Trophoblast cell (in vitro differentiated cells and primary cell): ENCODE results near the gene GDF7.

Source experiments
- DNase-seq, 2 donors: peaks; one replicate each; pipeline ENCODE4 v3.0.0-alpha.2; 2016
- H2AFZ ChIP-seq: 2 replicates; pipeline ENCODE4 v1.6.1; 2013; ENCODE audit warnings: low read length, moderate library complexity, mild to moderate bottlenecking; ENCODE audit not compliant: insufficient read depth, poor library complexity
- H2AK5ac ChIP-seq: 2 replicates; pipeline ENCODE4 v1.6.1; 2013; ENCODE audit warnings: mild to moderate bottlenecking, low read length
- H2BK120ac ChIP-seq: 2 replicates; pipeline ENCODE4 v1.6.1; 2013; ENCODE audit warnings: low read length, mild to moderate bottlenecking, moderate library complexity; ENCODE audit not compliant: insufficient read depth, poor library complexity
- H2BK12ac ChIP-seq: 2 replicates; pipeline ENCODE4 v1.6.1; 2013; ENCODE audit warnings: mild to moderate bottlenecking, low read length, moderate library complexity
- H2BK5ac ChIP-seq: 2 replicates; pipeline ENCODE4 v1.6.1; 2013; ENCODE audit warnings: low read length, low read depth, moderate library complexity, mild to moderate bottlenecking; ENCODE audit not compliant: poor library complexity
- H3K14ac ChIP-seq: 2 replicates; pipeline ENCODE4 v1.6.1; 2013; ENCODE audit warnings: mild to moderate bottlenecking, low read length
- H3K18ac ChIP-seq: 2 replicates; pipeline ENCODE4 v1.6.1; 2013; ENCODE audit warnings: mild to moderate bottlenecking, low read length
- H3K23ac ChIP-seq: 2 replicates; pipeline ENCODE4 v1.6.1; 2013; ENCODE audit warnings: low read length
- H3K27ac ChIP-seq: 2 replicates; pipeline ENCODE4 v1.5.1; 2013; ENCODE audit warnings: low read depth, mild to moderate bottlenecking, inconsistent platforms, low read length, moderate library complexity
- H3K27me3 ChIP-seq: 2 replicates; pipeline ENCODE4 v1.6.1; 2013; ENCODE audit warnings: inconsistent platforms, mild to moderate bottlenecking, low read length, moderate library complexity; ENCODE audit not compliant: insufficient read depth
- H3K36me3 ChIP-seq, 2 experiments: 1 replicate in 1 of 2; 2 replicates in 1 of 2; pipeline ENCODE4 v1.6.1; 2013; ENCODE audit warnings: low read length in 2 of 2, mild to moderate bottlenecking in 2 of 2, moderate library complexity in 1 of 2; ENCODE audit not compliant: insufficient read depth in 2 of 2, control insufficient read depth in 1 of 2
- H3K4ac ChIP-seq: 2 replicates; pipeline ENCODE4 v1.6.1; 2013; ENCODE audit warnings: low read depth, mild to moderate bottlenecking, low read length, moderate library complexity
- H3K4me1 ChIP-seq, 2 experiments: 1 replicate in 1 of 2; 2 replicates in 1 of 2; pipeline ENCODE4 v1.6.1; 2013; ENCODE audit warnings: low read length in 2 of 2, mild to moderate bottlenecking in 2 of 2, moderate library complexity in 1 of 2; ENCODE audit not compliant: insufficient read depth in 2 of 2, control insufficient read depth in 1 of 2
- H3K4me2 ChIP-seq: 2 replicates; pipeline ENCODE4 v1.6.1; 2013; ENCODE audit warnings: inconsistent platforms, mild to moderate bottlenecking, low read length, moderate library complexity
- H3K4me3 ChIP-seq: 2 replicates; pipeline ENCODE4 v1.5.1; 2013; ENCODE audit warnings: mild to moderate bottlenecking, low read depth, low read length, inconsistent platforms
- H3K79me1 ChIP-seq: one replicate; pipeline ENCODE4 v1.6.1; 2013; ENCODE audit warnings: low read length
- H3K79me2 ChIP-seq: 2 replicates; pipeline ENCODE4 v1.6.1; 2013; ENCODE audit warnings: low read length, mild to moderate bottlenecking; ENCODE audit not compliant: control insufficient read depth, insufficient read depth, poor library complexity
- H3K9ac ChIP-seq: 2 replicates; pipeline ENCODE4 v1.6.1; 2013; ENCODE audit warnings: mild to moderate bottlenecking, low read length
- H3K9me3 ChIP-seq: 2 replicates; pipeline ENCODE4 v1.6.1; 2013; ENCODE audit warnings: low read depth, mild to moderate bottlenecking, control low read depth, inconsistent platforms, low read length; ENCODE audit not compliant: insufficient read depth
- H4K12ac ChIP-seq: 2 replicates; pipeline ENCODE4 v1.6.1; 2013; ENCODE audit warnings: low read depth, mild to moderate bottlenecking, low read length, moderate library complexity
- H4K8ac ChIP-seq: 2 replicates; pipeline ENCODE4 v1.6.1; 2013; ENCODE audit warnings: low read depth, mild to moderate bottlenecking, low read length, moderate library complexity
- H4K91ac ChIP-seq: one replicate; pipeline ENCODE4 v1.6.1; 2013; ENCODE audit warnings: low read depth, mild to moderate bottlenecking, low read length, moderate library complexity
- WGBS: extraction: QIAGEN DNeasy Blood & Tissue Kit; methylation state at CpG from one replicate; pipeline ENCODE4 v1.1.7; 2013; ENCODE audit warnings: missing lambda C conversion rate; ENCODE audit not compliant: insufficient read length, insufficient coverage; ENCODE audit errors: extremely low coverage; 5-methylcytosine and 5-hydroxymethylcytosine counted together

GDF7 gene

GRCh38 chr2:20691076-20691734 is 24.3 kb downstream of the GDF7 start:
- no peaks in the 10 kb centered on the region for H3K79me2 ChIP-seq
- H3K4ac ChIP-seq = no peak overlapping the region
- no peaks in the 10 kb centered on the region for H3K4me1 ChIP-seq
- no peak overlapping the region for H2BK5ac ChIP-seq
- WGBS = no CpG with 5 or more reads among the region's 6 CpGs
- no peak overlapping the region for H3K4me2 ChIP-seq
- H4K8ac ChIP-seq = no peak overlapping the region
- H3K36me3 ChIP-seq = peaks cover 0 to 5% of the 10 kb centered on the region in 2 experiments
- H2BK12ac ChIP-seq = no peak overlapping the region
- no peak overlapping the region for H2AFZ ChIP-seq
- no peak overlapping the region for H3K27ac ChIP-seq
- no peak overlapping the region for H2BK120ac ChIP-seq
- H3K18ac ChIP-seq = no peak overlapping the region
- H4K91ac ChIP-seq = no peak overlapping the region
- no peak overlapping the region for H3K4me3 ChIP-seq
- no peak overlapping the region for H3K23ac ChIP-seq
- no peak overlapping the region for H3K14ac ChIP-seq
- no peak overlapping the region for H4K12ac ChIP-seq
- H3K27me3 ChIP-seq = no peaks in the 10 kb centered on the region
- no peak overlapping the region for H2AK5ac ChIP-seq
- H3K9ac ChIP-seq = no peak overlapping the region
- no peaks in the 10 kb centered on the region for H3K9me3 ChIP-seq
- no peak for DNase-seq
- no peaks in the 10 kb centered on the region for H3K79me1 ChIP-seq

DNA sequence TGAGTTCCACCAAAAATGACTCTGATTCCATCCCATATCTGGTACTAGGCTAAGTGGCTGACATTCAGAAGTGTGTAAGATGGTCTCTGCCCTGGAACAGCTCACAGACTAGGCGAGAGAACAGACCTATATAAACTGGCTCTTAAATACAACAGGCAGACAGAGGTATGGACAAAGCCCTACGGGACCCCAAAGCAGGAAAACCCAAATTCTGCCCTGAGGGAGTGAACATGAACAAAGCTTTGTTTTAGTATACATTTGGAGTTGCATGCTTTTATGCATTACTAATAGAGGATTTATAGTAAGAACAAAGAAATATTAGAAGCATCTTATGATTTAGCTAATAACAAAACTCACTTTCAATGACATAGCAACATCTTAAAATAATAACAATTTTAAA is 25.1 kb downstream of the GDF7 start:
- Histone ChIP-seq H2BK5ac (no peak overlapping the region), H3K18ac (no peak overlapping the region), H3K27me3 (no peaks in the 10 kb centered on the region), H3K36me3 (peaks cover 0 to 5% of the 10 kb centered on the region in 2 experiments), H3K9ac (no peak overlapping the region), H4K91ac (no peak overlapping the region), H4K12ac (no peak overlapping the region), H2AK5ac (no peak overlapping the region), H3K14ac (no peak overlapping the region), H3K4me1 (no peaks in the 10 kb centered on the region), H3K27ac (no peak overlapping the region), H3K79me1 (no peaks in the 10 kb centered on the region), H3K4me2 (no peak overlapping the region), H3K9me3 (no peaks in the 10 kb centered on the region), H2BK12ac (no peak overlapping the region), H4K8ac (no peak overlapping the region), H3K4me3 (no peak overlapping the region), H3K79me2 (no peaks in the 10 kb centered on the region), H3K4ac (no peak overlapping the region), H3K23ac (peak overlapping the region; percentile 46), H2AFZ (no peak overlapping the region), H2BK120ac (no peak overlapping the region)
- DNase-seq = no peak
- no CpG with 5 or more reads among the region's 2 CpGs for WGBS

DNA sequence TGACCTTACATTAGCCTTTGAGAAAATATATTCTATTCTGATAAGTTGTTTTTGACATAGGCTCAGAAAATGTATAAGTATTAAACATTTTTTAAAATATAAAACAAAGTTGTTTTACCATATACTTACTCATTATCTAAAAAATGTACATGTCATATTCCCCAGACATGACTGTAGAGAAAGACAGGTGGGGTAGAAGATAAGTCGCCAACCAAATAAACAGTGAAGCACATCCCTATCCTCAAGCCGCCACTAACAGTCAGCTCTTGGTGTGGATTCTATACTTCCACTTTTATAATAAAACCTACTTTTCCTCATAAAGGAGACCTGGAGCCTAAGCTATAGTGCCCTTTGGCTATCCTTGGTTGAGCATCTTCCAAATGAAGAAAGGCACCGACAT is 26.4 kb downstream of the GDF7 start:
- H3K4me1 ChIP-seq = no peaks in the 10 kb centered on the region
- H3K36me3 ChIP-seq = peaks cover 0 to 1% of the 10 kb centered on the region in 2 experiments
- H3K14ac ChIP-seq = no peak overlapping the region
- no peak overlapping the region for H3K4me3 ChIP-seq
- no peak overlapping the region for H3K27ac ChIP-seq
- no peak overlapping the region for H2BK5ac ChIP-seq
- H3K9ac ChIP-seq = no peak overlapping the region
- H4K12ac ChIP-seq = no peak overlapping the region
- no peak for DNase-seq
- H2BK12ac ChIP-seq = no peak overlapping the region
- no peaks in the 10 kb centered on the region for H3K9me3 ChIP-seq
- no peak overlapping the region for H3K23ac ChIP-seq
- H4K8ac ChIP-seq = no peak overlapping the region
- H3K4me2 ChIP-seq = no peak overlapping the region
- no peak overlapping the region for H2AK5ac ChIP-seq
- H3K27me3 ChIP-seq = no peaks in the 10 kb centered on the region
- H3K4ac ChIP-seq = no peak overlapping the region
- H2BK120ac ChIP-seq = no peak overlapping the region
- no CpG with 5 or more reads among the region's 3 CpGs for WGBS
- H2AFZ ChIP-seq = no peak overlapping the region
- H3K18ac ChIP-seq = no peak overlapping the region
- H4K91ac ChIP-seq = no peak overlapping the region
- H3K79me1 ChIP-seq = no peaks in the 10 kb centered on the region
- H3K79me2 ChIP-seq = no peaks in the 10 kb centered on the region

DNA sequence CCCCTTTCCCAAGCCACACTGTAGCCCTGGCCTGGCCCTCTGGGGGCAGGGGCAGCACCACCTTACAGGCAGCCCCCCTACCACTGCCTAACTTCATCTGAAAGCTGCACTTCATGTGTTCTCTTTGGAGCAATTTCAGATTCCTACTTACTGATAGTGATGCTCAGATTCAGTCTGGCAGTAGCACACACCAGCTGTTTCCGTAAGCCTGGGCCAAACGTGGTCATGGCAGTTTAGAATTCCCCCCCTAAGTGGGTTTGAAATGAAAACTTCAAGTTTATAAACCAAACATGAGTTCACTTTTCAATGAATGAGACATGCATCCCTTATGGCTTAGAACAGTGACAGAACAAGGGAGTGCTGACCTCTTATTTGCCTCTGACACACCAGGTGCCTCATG is 29.4 kb downstream of the GDF7 start:
- no peak overlapping the region for H3K27ac ChIP-seq
- no peak for DNase-seq
- H3K36me3 ChIP-seq = no peaks in the 10 kb centered on the region
- H3K4me3 ChIP-seq = no peak overlapping the region
- no peaks in the 10 kb centered on the region for H3K79me2 ChIP-seq
- no peaks in the 10 kb centered on the region for H3K27me3 ChIP-seq
- H2BK12ac ChIP-seq = no peak overlapping the region
- H3K18ac ChIP-seq = no peak overlapping the region
- no peak overlapping the region for H2BK5ac ChIP-seq
- no peak overlapping the region for H3K23ac ChIP-seq
- H3K79me1 ChIP-seq = no peaks in the 10 kb centered on the region
- no peak overlapping the region for H4K8ac ChIP-seq
- no peaks in the 10 kb centered on the region for H3K4me1 ChIP-seq
- no peak overlapping the region for H2BK120ac ChIP-seq
- no peak overlapping the region for H3K4ac ChIP-seq
- no CpG with 5 or more reads among the region's 2 CpGs for WGBS
- H2AFZ ChIP-seq = no peak overlapping the region
- no peak overlapping the region for H3K4me2 ChIP-seq
- H3K9ac ChIP-seq = no peak overlapping the region
- H4K12ac ChIP-seq = no peak overlapping the region
- H3K14ac ChIP-seq = no peak overlapping the region
- H3K9me3 ChIP-seq = no peaks in the 10 kb centered on the region
- H4K91ac ChIP-seq = no peak overlapping the region
- no peak overlapping the region for H2AK5ac ChIP-seq
